PC-9 (cell line): ENCODE measurements around the gene PAOX.

Experiments
- CTCF ChIP-seq: fragments of 200-600 bp; sonication (generic); conservative IDR thresholded peaks from 2 replicates; pipeline ENCODE4 v1.6.1; 2017; ENCODE audit warnings: mixed run types, antibody characterized with exemption, mild to moderate bottlenecking, moderate library complexity
- EZH2 ChIP-seq: fragments of 200-600 bp; sonication (generic); IDR thresholded peaks from 2 replicates; pipeline ENCODE4 v1.8.0; 2017; ENCODE audit warnings: antibody characterized with exemption, low read depth

- TF ChIP-seq CTCF: no peak
- TF ChIP-seq EZH2: no peak
These were observed 23.1 kb downstream of the PAOX start for GRCh38 chr10:133401981-133402725.
